MV-4-11 (cell line): ENCODE measurements around the gene NBPF20.
"Not testable (repeated sequence)": the region's sequence is repeated elsewhere in the genome, so short reads cannot be mapped to it uniquely, and the experiment has no call there.

Experiments
- DNase-seq: peaks from one replicate; lab custom pipeline; 2025; lab: John Stamatoyannopoulos, UW

NBPF20 gene

DNA sequence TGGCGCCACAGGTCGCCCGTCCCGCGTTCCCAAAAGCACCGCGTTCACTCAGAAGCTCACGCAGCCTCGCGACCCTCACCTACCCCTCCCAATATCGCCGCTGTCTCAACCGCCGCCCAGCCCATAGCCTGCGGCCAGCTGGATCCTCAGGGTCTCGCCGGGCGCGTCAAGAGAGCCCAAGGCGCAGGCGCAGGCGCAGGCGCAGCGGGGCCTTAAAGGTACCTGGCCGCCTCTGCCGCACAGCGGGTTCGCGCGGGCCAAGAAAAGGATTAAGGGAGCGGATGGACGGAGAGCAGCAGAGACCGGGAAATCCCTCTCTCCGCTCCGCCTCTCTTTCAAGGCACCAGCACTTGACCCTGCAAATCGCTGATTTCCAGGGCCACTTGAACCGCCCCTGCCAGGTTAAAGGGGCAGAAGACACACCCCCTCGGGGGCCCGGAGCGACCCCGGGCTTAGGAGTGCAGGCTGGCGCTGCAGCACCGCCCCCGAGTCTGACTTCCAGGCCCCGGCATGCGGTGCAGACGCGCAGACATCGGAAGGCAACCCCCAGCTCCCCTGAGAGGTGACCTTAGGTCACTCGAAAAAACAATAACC is at the start of gene NBPF20:
TSS of gene NBPF20 (minus strand) at position 168 of the 594 bp plus-strand sequence. CDS start 20,331 bp downstream, outside the sequence.
- peak; percentile 26 for DNase-seq

GRCh38 chr1:145474837-145475368 is 49.5 kb upstream of the NBPF20 start:
- DNase-seq, result not testable (repeated sequence)

- DNase-seq, result not testable (repeated sequence)
Observed at GRCh38 chr1:145472731-145473130, 47.3 kb upstream of the NBPF20 start.

- DNase-seq, result not testable (repeated sequence)
Observed at GRCh38 chr1:145471365-145471764, 46.0 kb upstream of the NBPF20 start.

DNA sequence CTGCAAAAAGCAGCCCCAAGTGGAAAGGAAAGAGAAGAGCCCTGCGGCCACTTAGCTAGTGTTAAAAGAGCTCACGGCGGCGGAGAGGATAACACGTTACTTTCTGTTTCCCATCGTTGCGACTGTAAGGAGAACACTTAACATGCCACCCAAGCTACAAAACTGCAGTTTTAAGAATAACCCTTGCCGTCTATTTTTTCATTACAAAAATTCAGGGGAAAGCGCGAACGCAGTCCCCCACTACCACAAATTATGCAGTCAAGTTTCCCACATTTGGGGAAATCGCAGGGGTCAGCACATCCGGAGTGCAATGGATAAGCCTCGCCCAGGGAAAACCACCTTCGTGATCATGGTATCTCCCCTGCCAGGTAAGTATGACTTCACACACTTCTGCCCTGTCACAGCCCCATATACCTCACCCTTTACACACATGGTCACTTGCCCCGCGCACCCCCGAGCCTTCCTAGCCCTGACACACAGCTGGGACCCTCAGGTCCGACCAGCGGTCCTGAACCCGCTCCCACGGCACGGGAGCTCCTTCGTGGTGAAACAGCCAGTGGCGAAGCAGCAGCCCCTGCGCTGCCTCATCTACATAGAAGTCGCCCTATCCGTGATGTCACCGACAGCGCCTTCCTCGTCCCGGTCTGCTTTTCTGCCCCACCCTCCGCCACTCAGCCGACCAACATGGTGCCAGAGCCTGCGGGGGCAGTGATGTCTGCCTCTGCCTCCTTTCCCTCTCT is 40.2 kb upstream of the NBPF20 start:
- DNase-seq, result peak; percentile 98

DNA sequence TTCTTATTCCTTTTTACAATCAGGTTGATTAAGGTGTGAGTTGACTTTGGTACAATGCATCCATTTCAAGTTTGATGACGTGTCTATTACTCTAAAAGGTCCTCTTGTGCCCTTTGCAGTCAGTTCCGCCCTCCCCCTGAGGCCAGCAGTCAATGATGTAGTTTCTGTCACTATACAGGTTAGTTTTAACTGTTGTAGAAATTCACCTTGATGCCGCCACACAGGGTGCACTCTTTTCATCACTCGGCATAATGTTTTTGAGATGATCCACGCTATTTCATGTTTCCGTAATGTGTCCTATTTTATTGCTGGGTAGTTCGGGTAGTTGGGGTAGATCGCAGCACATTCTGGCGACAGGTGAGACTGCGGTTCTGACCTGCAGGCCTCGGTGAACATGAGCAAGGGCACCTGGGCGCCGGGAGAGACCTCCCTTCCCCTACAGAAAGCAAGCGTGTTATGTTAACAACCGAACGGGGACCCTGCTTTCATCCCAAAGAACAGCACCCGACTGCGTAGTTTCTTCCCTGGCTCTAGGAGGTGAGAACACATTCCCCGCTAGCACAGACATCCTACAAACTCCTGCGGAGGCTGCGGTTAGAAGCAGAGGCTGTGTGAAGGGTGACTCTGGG is 39.4 kb upstream of the NBPF20 start:
- DNase-seq, result not testable (repeated sequence)

DNA sequence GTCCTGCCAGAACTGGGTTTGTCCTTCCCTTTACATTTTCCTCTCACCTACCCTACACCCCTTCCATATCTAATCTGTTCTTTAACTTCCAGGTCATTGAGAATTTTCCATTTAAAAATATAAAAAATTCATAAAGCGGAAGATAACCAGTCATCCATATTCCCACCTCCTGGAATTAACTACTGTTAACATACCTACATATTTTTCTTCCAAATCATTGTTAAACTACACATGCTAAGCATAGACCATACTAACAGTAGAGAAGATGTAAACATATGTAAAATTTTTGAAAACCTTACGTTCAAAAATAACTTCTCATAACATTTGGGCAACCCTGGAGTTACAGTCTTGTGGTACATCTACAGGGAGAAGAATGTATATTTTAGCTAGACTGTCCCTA is 38.6 kb upstream of the NBPF20 start:
- DNase-seq, result not testable (repeated sequence)

- not testable (repeated sequence) for DNase-seq
Observed at GRCh38 chr1:145460684-145461083, 35.3 kb upstream of the NBPF20 start.

- not testable (repeated sequence) for DNase-seq
Observed at GRCh38 chr1:145460048-145460447, 34.6 kb upstream of the NBPF20 start.

GRCh38 chr1:145459591-145459990 is 34.2 kb upstream of the NBPF20 start:
- DNase-seq, result not testable (repeated sequence)

DNA sequence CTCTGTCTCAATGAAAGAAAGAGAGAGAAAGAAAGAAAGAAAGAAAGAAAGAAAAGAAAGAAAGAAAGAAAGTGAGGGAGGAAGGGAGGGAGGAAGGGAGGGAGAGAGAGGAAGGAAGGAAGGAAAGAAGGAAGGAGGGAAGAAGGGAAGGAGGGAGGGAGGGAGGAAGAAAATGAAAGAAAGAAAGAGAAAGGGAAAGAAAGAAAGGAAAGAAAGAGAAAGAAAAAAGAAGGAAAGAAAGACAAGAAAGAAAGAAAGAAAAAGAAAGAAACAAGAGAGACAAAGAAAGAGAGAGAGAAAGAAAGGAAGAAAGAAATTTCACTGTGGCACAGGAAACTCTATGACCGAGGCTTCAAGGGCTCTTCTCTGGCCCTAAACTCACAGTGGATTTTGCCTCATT is 33.7 kb upstream of the NBPF20 start:
- not testable (repeated sequence) for DNase-seq

GRCh38 chr1:145454824-145455177 is 29.4 kb upstream of the NBPF20 start:
- DNase-seq, result not testable (repeated sequence)

DNA sequence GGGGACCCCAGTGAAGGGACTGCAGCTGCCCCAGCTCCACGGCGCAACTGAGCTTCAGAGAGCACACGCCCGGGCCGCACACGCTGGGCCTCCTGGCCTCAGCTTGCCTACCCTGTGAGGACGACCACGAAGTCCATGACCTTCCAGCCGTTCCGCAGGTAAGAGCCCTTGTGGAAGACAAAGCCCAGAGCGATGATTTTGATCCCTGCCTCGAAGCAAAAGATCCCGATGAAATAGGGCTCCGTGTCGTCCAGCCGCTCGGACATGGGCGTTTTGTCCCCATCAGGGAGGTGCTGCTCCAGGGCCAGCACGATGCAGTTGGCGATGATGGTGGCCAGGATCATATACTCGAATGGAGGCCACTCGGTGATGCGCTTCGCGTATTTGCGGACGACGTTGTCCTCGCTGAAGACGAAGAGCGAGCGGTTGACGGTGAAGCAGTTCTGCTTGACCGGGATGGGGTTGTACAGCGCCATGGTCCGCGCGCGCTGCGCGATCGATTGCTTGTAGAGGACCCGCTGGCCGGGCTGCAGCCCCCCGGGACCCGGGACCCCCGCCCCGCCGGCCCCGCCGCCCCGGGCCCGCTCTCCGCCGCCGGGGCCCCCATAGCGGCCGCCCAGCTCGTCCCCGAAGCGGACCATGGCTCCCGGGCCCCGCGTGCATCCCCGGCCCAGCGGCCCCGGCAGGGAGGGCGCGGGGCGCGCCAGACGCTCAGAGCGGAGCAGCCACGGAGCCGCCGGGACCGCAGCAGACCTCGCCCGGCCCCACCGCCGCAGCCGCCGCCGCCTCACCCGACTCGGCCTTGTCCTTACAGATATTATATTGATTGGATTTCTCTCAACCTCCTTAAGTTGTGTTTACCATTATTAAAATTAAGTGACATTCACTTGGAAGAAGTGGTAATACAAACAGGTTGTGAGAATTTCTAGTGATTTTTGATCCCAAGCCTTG is 28.7 kb upstream of the NBPF20 start:
- DNase-seq, result not testable (repeated sequence)

DNA sequence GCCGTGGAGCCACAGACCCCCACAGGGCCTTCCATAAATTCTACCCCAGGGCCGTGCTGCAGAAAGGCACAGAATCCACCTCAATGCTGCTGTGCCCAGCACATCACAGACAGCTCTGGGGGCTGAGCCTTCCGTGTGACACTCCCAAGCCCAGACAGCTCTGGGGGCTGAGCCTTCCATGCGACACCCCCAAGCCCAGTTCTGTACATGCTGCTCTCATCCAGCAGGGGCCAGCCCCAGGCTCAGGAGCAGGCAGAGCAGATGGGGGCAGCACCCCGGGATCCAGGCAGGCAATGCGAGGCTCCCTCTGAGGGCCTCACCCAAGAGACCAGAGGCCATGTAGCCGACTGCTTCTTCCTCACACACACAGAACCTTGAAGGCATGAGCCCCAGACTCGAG is 27.1 kb upstream of the NBPF20 start:
- not testable (repeated sequence) for DNase-seq

GRCh38 chr1:145451914-145452313 is 26.5 kb upstream of the NBPF20 start:
- DNase-seq, result not testable (repeated sequence)

DNA sequence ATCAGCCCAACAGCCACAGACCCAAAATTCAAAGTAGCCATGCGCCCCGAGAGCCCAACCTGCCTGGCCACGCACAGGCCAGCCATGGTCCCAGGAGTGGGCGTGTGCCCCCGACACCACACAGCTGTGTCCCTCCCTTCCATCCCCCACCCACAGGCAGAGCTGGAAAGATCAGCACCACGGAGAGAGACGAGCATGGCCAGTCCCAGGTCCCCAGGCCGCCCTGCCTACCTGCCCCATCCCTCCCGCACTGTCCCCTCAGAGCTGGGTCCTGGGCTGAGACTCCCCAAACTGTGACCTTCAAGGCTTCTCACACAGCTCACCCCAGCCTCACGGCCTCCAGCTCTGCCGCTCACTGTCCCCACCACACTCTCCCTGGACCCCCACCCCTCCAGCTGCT is 19.8 kb upstream of the NBPF20 start:
- DNase-seq, result not testable (repeated sequence)

DNA sequence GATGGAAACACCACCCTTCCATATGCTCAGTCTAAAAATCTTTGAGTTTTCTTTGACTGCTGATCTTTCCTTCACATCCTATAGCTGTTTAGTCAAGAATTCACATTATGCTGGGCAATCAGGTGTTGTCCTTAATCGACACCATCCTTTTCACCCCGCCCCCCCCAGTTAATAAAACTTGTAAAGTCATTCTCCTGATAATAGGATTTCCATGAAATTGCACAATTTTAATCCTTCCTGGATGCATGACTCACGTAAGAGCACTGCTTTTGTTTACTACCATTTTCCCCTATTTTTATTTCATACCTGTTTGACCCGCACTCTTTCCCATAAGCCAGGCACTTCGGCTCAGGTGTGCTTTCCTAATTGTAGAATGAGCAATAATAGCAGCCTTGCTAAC is 16.9 kb upstream of the NBPF20 start:
- DNase-seq, result not testable (repeated sequence)

GRCh38 chr1:145431363-145432256 is 6.2 kb upstream of the NBPF20 start:
- DNase-seq, result not testable (repeated sequence)

- DNase-seq, result not testable (repeated sequence)
Observed at GRCh38 chr1:145430830-145431229, 5.4 kb upstream of the NBPF20 start.

DNA sequence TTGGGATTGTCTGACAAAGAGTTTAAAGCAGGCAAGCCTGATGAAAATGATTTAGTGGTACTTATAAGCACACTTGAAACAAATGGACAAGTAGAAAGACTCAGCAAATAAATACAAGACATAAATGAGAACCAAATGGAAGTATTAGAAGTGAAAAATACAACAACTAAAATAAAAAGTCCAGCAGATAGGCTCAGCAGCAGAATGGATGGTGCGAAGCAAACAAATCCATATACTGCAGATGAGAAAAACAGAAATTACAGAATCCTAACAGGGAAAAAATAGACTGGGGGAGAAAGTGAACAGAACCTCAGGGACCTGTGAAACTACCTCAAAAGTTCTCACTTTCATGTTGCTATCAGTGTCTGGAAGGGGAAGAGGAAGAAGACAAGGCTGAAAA is 3.9 kb upstream of the NBPF20 start:
- DNase-seq, result not testable (repeated sequence)
